Activated CD4-positive, alpha-beta T cell treated with anti-CD3 and anti-CD28 coated beads, Interleukin-2, amount 50 U/mL, for 16 hours (primary cell): ENCODE measurements around the gene TBK1.
A peak's percentile ranks its signal among the peaks of the same experiment; 100 is the strongest.

Experiments
- DNase-seq: peaks from one replicate; pipeline ENCODE4 v3.0.0-alpha.2; 2020

The TBK1 gene

DNA sequence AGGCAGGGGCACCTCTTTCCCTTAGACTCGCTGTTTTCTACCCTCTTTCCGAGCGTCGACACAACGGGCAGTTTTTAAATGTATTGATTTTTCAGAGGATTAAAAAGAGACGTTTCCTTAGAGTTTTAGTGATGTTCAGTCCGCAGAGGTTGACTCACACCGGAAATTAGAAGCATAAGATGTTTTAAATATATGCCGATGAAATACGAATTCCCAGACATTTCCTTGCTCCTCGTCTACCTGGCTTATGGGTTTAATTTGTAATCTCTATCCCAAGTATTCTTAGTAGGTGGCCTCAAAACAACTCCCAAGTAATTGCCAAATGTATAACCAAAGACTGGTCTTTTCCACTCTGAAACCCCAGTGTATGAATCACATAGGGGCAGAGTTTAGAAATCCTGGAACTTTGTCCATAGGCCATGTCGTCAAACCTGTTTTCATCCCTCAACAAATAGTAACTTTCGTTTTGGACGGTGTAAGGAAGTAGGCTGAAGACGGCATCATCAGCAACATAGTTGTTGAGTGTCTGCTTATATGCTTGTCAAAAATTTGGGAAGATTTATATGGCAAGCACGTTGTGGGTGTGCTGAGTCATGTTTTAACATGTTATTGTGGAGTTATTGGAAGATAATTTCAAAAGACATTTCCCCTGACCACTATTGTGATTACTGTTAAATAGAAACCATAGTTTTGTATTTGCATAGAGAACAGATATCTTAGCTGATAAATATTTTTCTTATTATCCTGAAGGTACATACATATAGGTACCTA lies 824 bp downstream of the TBK1 start:
- DNase-seq = peak; percentile 18

DNA sequence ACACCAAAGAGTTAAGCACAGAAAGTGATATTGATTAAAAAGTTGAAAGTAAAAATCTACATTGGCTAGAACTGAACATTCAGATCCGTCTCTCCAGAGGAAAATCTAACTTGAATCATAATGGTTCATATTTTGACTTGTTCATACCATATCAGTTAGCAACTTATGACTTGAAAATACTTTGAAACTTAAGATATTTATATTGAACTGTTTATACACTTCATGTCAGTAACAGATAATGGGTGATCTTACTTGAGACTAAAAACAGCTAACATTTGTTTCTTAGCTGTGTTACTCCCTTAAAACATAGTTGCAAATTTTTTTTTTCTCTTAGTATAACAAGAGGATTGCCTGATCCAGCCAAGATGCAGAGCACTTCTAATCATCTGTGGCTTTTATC lies 3.6 kb downstream of the TBK1 start:
- no peak for DNase-seq

DNA sequence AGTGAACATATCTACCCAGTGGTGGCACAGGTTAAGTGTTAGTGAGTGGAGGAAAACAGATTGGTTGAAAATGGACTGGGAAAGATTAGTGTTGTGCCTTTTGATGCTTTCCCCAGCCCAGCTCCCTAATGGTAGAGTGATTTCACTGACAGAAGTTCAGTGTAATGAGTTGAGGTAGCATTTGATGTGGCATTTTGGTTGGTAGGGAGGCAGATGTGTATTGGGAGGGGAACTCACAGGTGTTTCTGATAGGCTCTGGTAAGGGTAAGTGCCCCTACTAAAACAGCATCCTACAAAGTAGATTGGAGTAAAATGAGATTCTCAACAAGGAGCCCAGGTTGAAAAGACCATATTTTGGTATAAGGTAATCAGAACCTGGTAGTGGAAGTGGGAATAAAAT lies 4.2 kb downstream of the TBK1 start:
- DNase-seq = no peak

DNA sequence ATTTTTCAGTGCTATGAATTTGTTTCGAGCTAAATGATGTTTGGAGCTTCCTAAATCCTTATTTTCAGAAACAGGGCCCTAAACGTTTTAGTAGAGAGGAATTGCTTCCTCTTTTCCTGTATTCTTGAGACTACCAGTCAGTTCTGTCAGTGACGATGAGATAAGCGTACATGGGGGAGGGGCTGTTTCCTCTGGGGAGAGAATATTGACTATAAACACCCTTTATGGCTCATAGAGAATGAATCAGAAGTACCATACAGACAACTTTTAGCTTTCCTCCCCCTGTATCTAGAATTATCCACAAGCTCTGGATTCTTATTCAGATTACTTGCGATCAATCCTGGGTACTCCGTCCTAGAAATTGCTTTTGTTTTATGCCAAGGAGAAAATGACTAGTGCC lies 5.1 kb downstream of the TBK1 start:
- DNase-seq = peak; percentile 61

DNA sequence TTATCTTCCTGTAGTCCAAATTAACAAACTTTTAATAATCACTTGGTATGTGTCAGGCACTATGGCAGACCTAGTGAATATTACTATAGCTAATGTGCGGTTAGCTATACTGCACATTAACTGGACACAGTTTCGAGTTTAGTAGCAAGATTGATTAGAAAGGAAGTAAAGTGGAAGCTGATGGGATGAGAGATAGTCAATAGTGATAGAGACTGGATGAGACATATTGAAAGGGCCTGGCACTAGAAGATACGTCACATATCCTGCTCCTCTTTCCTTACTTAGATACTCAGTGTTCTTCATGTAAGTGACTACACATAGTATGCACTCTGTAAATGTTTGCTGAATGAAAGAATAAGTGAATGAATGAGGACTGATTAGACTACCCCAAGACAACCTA lies 5.5 kb downstream of the TBK1 start:
- DNase-seq = peak; percentile 82

DNA sequence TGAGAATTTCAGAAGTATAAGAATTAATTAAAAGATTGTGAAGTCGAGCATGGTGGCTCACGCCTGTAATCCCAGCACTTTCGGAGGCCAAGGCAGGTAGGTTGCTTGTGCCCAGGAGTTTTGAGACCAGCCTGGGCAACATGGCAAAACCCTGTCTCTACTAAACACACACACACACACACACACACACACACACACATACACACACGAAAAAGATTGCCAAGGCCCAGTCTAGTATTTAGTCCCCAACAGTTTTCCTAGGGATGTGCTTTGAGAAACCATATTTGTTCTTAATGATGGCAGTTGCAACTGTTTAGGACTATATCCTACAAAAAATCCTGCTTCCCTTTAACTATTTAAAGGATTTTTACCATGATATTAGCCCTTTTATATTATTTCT lies 6.0 kb downstream of the TBK1 start:
- no peak for DNase-seq

DNA sequence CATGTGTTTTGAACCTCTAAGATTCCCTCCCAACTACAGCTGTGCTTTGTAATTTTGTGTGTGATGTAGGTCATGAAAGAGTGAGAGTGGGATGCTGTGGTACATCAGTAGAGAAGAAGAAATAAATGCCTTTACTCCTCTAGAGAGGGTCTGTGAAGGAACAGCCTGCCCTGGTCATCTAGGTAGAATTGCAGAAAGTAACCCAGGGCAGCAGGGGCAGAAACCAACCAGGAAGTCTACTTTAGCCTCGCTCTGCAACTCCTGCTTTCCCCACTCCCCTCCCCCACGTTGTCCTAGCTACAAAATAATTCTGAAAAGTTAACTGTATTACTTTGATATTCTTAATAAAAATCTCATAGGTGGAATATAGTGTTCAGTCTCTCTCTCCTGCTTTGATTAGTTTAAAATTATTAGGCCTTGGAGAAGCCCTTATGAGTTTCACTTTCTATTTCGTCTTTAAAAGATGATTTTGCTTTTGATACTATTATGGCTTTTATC lies 7.5 kb downstream of the TBK1 start:
- DNase-seq = no peak

DNA sequence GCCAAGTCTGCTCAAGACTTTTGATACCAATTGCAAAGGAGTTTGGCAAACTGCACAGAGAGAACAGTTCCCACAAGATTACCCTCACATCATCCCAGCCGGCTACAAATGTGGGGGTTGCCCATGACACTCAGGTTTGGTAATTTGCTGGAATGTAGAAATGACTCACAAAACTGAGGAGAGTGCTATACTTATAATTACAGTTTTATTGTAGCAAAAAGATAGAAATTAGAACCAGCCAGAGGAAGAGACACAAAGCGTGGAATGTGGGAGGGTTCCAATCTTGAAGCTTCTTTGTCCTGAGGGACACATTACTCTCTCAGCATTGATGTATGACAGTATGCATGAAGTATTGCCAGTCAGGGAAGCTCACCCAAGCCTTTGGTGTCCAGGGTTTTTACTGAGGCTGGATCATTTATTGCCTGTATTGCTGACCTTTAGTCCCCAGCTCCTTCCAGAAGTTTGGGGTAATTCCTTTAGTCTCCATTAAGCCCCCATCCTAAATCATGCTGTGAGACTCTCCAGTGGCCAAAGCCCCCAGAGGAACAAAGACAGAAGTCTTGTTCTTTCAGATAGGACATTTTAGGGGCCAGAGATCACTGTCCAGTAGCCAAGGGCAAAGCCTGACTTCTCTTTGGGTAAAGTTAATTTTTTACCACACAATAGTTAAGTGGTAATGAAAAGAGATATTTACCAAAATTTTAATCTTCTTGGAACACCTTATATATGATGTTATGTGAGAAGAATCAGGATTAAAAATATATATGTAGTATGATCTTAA lies 9.9 kb downstream of the TBK1 start:
- DNase-seq = peak; percentile 10

DNA sequence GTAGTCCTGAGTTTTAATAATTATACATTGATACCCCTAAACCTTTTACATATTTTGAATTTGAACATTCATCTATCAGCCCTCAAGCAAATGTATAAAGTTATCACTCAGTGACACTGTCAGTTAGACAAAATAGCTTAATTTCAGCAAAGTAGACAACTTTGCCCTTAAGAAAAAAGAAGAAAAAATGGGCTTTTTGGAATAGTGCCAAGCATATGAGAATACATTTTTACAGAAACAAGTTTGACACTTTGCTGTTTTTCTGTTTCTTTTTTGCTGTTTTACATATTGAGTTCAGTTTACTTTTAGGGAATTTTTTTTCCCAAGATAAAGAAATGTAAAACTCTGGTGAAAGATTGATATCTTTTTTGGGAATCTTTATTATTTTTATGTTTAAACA lies 14.3 kb downstream of the TBK1 start:
- DNase-seq = no peak

DNA sequence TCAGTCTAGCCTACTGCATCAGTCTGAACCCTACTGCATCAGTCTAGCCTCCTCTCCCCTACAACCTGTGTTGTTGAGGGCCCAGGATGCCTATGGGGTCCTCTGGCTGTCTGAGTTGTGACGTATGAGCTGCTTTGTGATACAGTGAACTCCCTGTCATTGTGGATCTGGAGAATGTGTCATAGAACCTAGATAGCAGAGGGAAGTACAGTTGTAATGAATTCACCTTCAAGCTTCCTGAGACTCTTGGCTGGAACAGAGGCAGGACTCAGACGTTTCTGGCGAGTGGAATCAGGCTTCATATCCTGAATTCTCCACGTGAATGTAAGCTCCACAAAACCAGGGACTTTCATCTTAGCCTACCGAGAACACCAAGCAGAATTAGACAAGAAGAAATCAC lies 17.0 kb downstream of the TBK1 start:
- no peak for DNase-seq

DNA sequence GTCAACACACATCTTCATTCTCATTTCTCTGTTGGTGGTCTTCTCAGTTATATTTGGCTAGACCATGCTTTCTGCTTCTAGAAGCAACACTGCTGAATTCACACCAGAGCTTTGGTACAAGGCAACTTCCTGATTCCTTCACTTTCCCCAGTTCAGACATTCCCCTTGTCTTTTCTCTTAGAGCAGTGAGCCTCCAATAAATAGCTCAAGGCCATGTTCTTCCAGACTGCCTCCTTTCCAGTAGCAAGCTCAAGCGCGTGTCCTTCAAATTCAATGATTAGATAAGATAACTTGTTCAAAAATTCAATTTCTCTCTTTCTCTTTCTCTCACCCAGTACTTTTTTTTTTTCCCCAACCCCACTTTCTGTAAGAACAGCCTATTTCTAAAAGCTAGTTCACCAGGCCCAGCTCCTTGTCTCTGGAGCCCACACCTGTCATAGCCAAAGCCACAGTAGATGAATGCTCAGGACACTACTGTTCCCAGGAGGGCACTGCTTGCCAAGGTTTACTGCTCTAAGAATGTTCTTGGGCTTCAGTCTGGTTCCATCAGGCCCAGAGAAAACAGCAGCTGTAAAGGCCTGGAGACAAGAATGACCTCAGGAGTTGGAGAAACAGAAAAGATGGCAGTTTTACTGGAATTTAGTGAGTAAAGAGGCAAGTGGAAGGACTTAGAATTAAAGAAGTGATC lies 17.7 kb downstream of the TBK1 start:
- no peak for DNase-seq

DNA sequence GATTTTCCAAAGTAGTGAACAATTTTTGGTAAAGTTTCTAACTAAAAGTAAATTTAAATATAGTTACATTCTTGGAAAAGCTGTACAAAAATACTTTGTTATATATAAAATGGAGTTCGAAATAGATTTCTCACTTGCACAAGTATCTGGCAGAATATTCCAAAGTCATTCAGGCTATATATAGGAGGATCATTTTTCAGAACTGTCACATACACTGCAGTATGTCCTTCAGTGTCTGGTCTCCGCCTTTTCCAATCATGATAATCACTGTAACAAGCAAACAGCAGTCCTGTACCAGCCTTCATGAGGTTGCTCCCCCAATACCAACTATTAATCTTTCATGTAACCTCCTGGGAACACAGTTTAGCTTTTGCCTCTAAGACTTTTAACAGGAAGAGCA lies 18.6 kb downstream of the TBK1 start:
- DNase-seq = no peak

DNA sequence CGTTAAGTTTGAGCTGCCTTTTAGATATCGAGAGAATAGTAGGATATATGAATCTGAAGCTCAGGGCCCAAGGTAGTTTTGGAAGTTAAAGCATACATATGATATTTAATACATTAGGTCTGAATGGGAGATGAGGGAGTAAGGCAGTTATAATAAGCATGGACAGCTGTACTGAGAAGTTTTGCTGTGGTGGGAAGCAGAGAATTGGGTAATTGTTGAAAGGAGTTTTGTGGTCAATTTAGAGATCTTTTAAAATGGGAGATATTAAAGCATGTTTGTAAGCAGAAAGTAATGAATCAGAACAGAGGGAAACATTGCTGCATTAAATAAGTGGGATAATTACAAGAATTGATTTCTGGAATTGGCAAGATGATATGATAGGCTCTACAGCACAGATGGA lies 21.3 kb downstream of the TBK1 start:
- DNase-seq = no peak

DNA sequence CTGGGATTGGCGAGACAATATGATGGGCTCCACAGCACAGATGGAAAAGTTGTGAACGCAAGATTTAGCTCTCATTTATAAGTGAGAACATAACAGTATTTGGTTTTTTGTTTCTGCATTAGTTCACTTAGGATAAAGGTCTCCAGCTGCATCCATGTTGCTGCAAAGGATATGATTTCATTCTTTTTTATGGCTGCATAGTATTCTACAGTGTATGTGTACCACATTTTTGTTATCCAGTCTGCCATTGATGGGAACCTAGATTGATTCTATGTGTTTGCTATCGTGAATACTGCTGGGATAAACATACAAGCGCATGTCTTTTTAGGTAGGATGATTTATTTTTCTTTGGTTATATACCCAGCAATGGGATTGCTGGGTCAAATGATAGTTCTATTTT lies 23.6 kb downstream of the TBK1 start:
- DNase-seq = no peak

DNA sequence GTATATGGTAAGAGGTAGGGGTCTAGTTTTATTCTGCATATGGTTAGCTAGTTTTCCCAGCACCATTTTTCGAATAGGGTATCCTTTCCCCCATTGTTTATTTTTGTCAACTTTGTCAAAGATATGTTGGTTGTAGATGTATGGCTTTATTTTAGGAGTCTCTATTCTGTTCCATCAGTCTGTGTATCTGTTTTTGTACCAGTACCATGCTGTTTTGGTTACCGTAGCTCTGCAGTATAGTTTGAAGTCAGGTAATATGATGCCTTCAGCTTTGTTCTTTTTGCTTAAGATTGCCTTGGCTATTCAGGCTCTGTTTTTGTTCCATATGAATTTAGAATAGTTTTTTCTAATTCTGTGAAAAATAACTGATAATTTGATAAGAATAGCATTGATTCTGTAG lies 24.9 kb downstream of the TBK1 start:
- DNase-seq = no peak

DNA sequence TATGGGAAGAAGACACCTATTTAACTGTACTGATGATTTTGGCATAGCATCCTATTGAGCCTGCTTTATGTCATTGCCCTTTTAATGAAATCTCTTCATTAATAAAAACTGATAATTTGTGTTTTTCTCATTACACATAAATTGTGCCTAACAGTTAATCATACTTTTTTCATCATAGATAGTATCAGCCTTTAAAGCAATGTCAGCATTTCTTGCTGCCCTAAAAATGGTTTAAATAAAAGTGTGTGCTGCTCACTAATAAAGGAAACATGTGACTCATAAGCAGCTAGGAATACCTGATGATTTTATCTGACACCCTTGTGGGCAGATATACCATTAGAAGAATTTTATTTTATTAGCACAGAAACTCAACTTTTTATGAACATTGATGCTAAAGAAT lies 26.7 kb downstream of the TBK1 start:
- no peak for DNase-seq

DNA sequence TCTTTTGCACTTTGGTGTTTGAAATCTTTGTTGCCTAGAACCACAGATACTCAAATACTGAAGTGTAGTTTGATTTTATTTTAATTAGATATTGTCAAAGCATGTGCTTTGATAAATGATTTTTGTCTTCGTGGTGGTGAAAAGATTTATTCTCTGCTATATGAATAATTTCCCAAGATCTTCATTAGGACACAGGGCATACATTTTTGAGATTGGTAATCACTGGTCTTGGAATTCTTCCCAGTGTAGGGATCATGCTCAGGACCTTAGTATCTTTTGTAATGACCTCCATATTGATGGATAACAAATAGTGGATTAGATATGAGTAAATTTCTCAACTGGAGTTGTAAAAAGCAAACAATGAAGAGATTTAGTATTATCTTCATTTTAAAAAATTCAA lies 28.2 kb downstream of the TBK1 start:
- no peak for DNase-seq

DNA sequence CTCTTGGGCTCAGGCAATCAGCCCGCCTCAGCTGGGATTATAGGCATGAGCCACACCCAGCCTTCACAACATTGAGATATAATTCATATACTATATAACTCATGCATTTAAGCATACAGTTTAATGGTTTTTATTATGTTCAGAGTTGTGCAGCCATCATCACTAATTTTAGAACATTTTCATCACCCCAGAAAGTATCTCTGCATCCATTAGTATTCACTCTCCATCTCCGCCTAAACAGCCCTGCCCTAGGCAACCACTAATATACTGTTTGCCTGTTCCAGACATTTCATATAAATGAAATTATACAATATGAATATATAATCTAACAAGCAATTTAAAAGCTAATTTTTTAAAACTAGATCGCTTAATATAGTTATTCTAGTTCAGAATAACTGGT lies 34.7 kb downstream of the TBK1 start:
- no peak for DNase-seq

DNA sequence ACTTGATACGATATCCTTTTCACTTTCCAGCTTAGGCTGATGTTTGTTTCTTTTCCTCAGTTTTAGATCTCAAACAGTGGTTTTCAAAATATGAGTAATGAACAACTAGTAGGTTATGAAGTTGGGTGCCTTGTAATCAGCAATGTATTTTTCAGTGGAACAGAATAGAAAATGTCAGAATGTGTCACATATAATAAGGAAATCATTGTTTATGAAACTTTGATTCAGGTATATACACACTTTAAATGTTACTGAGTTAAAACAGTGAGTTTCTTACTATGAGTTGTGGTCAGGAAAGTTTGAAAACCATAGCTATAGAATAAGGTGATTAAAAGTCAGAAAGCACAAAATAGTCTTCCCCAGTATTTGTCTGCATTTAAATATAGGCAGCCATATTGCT lies 39.8 kb downstream of the TBK1 start:
- DNase-seq = peak; percentile 18

DNA sequence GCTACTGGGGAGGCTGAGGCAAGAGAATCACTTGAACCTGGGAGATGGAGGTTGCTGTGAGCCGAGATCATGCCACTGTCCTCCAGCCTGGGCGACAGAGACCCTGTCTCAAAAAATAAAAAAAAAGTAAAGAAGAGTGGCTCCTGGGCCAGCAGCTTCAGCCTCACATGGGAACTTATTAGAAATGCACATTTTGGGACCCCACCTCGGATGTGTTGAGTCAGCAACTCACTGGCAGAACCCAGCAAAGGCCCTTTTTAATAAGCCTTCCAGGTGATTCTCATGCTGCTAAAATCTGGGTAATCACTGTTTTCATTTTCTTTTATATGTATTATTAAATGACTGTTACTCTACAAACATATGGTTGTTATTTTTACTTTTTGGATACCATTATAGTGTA lies 41.6 kb downstream of the TBK1 start:
- DNase-seq = no peak

DNA sequence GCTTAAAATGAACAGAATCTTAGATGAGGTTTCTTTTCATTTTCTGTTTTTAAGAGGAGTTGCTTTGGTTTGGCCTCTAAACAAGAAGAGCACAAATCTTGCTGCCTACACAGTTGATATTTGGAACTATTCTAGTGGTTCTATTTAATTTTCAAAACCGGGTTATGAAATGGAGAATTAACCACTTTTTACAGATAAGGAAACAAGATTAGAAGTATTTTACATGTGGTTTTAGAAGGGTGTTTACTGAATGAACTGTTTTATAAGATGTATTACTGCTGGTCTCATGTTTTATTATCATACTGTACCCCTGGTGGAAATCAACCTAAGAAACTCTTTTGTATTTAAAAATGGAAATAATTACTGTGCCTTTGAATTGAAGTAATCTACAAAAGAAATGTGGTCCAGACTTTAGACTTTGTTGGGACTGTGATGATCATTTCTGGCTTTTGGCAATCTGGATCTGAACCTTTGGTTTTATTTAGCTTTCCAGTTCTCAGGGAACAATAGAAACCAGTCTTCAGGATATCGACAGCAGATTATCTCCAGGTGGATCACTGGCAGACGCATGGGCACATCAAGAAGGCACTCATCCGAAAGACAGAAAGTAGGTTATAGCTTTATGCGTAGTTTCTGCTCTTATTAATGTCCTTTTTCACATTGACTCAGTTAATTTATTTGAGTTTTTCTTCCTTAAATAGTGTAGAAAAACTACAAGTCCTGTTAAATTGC lies 43.2 kb downstream of the TBK1 start:
- DNase-seq = no peak

DNA sequence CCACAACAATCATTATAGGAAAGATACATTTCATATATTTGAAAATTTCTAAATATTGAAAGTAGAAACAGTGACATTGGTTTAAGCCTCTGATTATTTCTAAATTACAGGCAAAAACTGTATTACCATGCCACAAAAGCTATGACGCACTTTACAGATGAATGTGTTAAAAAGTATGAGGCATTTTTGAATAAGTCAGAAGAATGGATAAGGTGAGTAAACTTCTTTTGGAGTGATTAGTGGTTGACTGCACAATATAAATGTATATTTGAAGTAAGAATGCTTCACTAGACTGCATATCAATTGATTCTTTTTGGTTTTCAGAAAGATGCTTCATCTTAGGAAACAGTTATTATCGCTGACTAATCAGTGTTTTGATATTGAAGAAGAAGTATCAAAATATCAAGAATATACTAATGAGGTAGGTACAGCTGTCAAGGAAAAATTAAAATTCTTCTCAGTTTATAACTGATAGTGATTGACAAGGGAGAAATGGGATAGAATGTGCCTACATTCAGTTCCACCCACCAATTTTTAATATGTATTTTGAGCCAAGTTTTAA lies 45.0 kb downstream of the TBK1 start:
- DNase-seq = no peak

DNA sequence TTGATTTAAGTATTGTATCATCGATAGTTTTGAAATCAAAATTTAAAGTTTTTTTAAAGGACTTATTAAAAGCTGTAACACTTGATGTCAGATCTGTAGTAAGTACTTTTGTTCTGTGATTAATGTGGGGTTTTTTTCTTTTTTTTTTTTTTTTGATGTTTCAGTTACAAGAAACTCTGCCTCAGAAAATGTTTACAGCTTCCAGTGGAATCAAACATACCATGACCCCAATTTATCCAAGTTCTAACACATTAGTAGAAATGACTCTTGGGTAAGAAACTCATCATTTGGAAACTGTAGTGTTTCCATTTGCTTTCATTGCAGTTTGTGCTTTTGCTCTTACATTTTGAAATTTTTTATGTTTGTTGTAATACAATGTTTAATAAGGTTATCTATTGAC lies 45.6 kb downstream of the TBK1 start:
- DNase-seq = no peak
